HL-60 (cell line): ENCODE measurements around the gene GLRA1.

ENCODE experiments used
- DNase-seq, 2 experiments: peaks; one replicate each; pipeline ENCODE4 v3.0.0-alpha.2; 2010 to 2020; ENCODE audit warnings: low read depth in 1 of 2, low spot score in 1 of 2
- H3K27ac ChIP-seq: fragments of 250-450 bp; sonication (Bioruptor Pico); replicated peaks from 2 replicates; pipeline ENCODE4 v1.5.1; 2020; ENCODE audit warnings: mild to moderate bottlenecking, moderate library complexity
- H3K27me3 ChIP-seq: fragments of 250-450 bp; sonication (Bioruptor Pico); 2 replicates; pipeline ENCODE4 v1.5.1; 2021; ENCODE audit warnings: mild to moderate bottlenecking, moderate library complexity; ENCODE audit not compliant: insufficient read depth, poor library complexity, severe bottlenecking
- H3K4me3 ChIP-seq: replicated peaks from 2 replicates; pipeline ENCODE4 v1.5.1; 2011; ENCODE audit warnings: mild to moderate bottlenecking, control low read depth, low read length; ENCODE audit not compliant: insufficient read depth
- CTCF ChIP-seq: IDR thresholded peaks from one replicate; pipeline ENCODE4 v1.5.1; 2011; ENCODE audit warnings: low read length, control low read depth, inconsistent platforms; ENCODE audit not compliant: insufficient read depth
- GABPA ChIP-seq: IDR thresholded peaks from 2 replicates; pipeline ENCODE4 v1.6.1; 2012; ENCODE audit warnings: low read depth
- POLR2AphosphoS5 ChIP-seq: IDR thresholded peaks from 2 replicates; pipeline ENCODE4 v1.6.1; 2012; ENCODE audit warnings: low read depth
- REST ChIP-seq: IDR thresholded peaks from 2 replicates; pipeline ENCODE4 v1.6.1; 2012; ENCODE audit warnings: low read depth; ENCODE audit not compliant: insufficient replicate concordance
- SPI1 ChIP-seq: IDR thresholded peaks from 2 replicates; pipeline ENCODE4 v1.6.1; 2012; ENCODE audit warnings: low read depth, mild to moderate bottlenecking, borderline replicate concordance

Gene GLRA1

GRCh38 chr5:151911011-151911410 lies 13.6 kb downstream of the GLRA1 start:
- no peak overlapping the region for H3K4me3 ChIP-seq
- peaks cover 4% of the 10 kb centered on the region for H3K27me3 ChIP-seq
- H3K27ac ChIP-seq, result no peak overlapping the region
- TF ChIP-seq GABPA, result no peak
- no peak for TF ChIP-seq CTCF
- no peak for TF ChIP-seq REST
- no peak for TF ChIP-seq SPI1
- TF ChIP-seq POLR2AphosphoS5, result no peak
- DNase-seq, result no peak

- TF ChIP-seq SPI1 (no peak), CTCF (no peak), GABPA (no peak), REST (no peak), POLR2AphosphoS5 (no peak)
- Histone ChIP-seq H3K27ac (no peak overlapping the region), H3K4me3 (no peak overlapping the region), H3K27me3 (peaks cover 4% of the 10 kb centered on the region)
- no peak for DNase-seq
Measured at GRCh38 chr5:151909628-151910027, 15.0 kb downstream of the GLRA1 start.

- no peak for DNase-seq
- TF ChIP-seq GABPA (no peak), POLR2AphosphoS5 (no peak), CTCF (no peak), REST (no peak)
- H3K4me3 ChIP-seq, result no peak overlapping the region
- H3K27ac ChIP-seq, result no peak overlapping the region
- no peaks in the 10 kb centered on the region for H3K27me3 ChIP-seq
Measured at GRCh38 chr5:151906246-151906645, 18.4 kb downstream of the GLRA1 start.
